Ishikawa (cell line): ENCODE measurements around the gene MBOAT2.

Experiments
- TAF1 ChIP-seq: IDR thresholded peaks from 2 replicates; pipeline ENCODE4 v1.6.1; 2012; ENCODE audit warnings: low read depth, mild to moderate bottlenecking
- TF ChIP-seq, protein P1 (sequence below): IDR thresholded peaks from 2 replicates; pipeline ENCODE4 v1.6.1; 2012; ENCODE audit warnings: low read depth, mild to moderate bottlenecking

DNA sequence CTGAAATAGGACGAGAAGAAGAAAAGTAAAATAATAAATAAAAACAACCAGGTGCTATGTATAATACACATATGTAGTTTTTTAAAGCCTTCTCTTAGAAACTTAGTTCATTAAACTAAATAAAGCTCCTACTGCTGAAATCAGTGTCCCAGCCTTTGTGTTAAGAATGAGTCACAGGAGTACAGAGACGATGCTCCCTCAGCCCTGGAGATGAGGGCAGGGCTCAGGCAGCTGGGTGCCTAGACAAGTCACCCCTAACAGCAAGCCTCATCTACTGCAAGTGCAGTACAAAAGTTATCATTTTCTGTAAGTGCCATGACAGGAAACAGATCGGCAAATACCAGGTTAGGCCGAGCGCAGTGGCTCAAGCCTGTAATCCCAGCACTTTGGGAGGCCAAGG, 184.3 kb downstream of the MBOAT2 start:
- no peak for TF ChIP-seq TAF1
- TF ChIP-seq, protein P1, sequence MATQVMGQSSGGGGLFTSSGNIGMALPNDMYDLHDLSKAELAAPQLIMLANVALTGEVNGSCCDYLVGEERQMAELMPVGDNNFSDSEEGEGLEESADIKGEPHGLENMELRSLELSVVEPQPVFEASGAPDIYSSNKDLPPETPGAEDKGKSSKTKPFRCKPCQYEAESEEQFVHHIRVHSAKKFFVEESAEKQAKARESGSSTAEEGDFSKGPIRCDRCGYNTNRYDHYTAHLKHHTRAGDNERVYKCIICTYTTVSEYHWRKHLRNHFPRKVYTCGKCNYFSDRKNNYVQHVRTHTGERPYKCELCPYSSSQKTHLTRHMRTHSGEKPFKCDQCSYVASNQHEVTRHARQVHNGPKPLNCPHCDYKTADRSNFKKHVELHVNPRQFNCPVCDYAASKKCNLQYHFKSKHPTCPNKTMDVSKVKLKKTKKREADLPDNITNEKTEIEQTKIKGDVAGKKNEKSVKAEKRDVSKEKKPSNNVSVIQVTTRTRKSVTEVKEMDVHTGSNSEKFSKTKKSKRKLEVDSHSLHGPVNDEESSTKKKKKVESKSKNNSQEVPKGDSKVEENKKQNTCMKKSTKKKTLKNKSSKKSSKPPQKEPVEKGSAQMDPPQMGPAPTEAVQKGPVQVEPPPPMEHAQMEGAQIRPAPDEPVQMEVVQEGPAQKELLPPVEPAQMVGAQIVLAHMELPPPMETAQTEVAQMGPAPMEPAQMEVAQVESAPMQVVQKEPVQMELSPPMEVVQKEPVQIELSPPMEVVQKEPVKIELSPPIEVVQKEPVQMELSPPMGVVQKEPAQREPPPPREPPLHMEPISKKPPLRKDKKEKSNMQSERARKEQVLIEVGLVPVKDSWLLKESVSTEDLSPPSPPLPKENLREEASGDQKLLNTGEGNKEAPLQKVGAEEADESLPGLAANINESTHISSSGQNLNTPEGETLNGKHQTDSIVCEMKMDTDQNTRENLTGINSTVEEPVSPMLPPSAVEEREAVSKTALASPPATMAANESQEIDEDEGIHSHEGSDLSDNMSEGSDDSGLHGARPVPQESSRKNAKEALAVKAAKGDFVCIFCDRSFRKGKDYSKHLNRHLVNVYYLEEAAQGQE: no peak
